HUES64 (cell line): ENCODE results near the gene PIP5K1B.
A peak's percentile ranks its signal among the peaks of the same experiment; 100 is the strongest.

Experiments
- H3K27ac ChIP-seq: 2 replicates; pipeline ENCODE4 v1.7.0; 2013; ENCODE audit warnings: low read depth, low read length, inconsistent platforms
- H3K27me3 ChIP-seq: 2 replicates; pipeline ENCODE4 v1.6.1; 2013; ENCODE audit warnings: mild to moderate bottlenecking, low read length; ENCODE audit not compliant: insufficient read depth
- H3K36me3 ChIP-seq: 2 replicates; pipeline ENCODE4 v1.6.1; 2013; ENCODE audit warnings: mild to moderate bottlenecking, low read length; ENCODE audit not compliant: insufficient read depth
- H3K4me1 ChIP-seq: 2 replicates; pipeline ENCODE4 v1.6.1; 2013; ENCODE audit warnings: mild to moderate bottlenecking, low read length, moderate library complexity; ENCODE audit not compliant: insufficient read depth
- H3K4me3 ChIP-seq: 2 replicates; pipeline ENCODE4 v1.5.1; 2013; ENCODE audit warnings: mild to moderate bottlenecking, low read length, moderate library complexity
- H3K9ac ChIP-seq: 2 replicates; pipeline ENCODE4 v1.6.1; 2013; ENCODE audit warnings: mild to moderate bottlenecking, low read depth, low read length
- H3K9me3 ChIP-seq: 2 replicates; pipeline ENCODE4 v1.6.1; 2013; ENCODE audit warnings: low read depth, low read length; ENCODE audit not compliant: insufficient read depth
- WGBS: fragments of 150-250, 120-280 bp; methylation state at CpG from one replicate; pipeline ENCODE4 v1.1.7; 2013; ENCODE audit warnings: missing lambda C conversion rate; 5-methylcytosine and 5-hydroxymethylcytosine counted together

The PIP5K1B gene

GRCh38 chr9:68998812-68999211 lies 293.8 kb downstream of the PIP5K1B start:
- Histone ChIP-seq H3K9me3 (no peaks in the 10 kb centered on the region), H3K4me3 (no peak overlapping the region), H3K27me3 (no peaks in the 10 kb centered on the region), H3K36me3 (no peaks in the 10 kb centered on the region), H3K27ac (no peak overlapping the region), H3K4me1 (peaks cover 25% of the 10 kb centered on the region), H3K9ac (no peak overlapping the region)
- 79% methylated on average over 5 of the region's 5 CpGs for WGBS

DNA sequence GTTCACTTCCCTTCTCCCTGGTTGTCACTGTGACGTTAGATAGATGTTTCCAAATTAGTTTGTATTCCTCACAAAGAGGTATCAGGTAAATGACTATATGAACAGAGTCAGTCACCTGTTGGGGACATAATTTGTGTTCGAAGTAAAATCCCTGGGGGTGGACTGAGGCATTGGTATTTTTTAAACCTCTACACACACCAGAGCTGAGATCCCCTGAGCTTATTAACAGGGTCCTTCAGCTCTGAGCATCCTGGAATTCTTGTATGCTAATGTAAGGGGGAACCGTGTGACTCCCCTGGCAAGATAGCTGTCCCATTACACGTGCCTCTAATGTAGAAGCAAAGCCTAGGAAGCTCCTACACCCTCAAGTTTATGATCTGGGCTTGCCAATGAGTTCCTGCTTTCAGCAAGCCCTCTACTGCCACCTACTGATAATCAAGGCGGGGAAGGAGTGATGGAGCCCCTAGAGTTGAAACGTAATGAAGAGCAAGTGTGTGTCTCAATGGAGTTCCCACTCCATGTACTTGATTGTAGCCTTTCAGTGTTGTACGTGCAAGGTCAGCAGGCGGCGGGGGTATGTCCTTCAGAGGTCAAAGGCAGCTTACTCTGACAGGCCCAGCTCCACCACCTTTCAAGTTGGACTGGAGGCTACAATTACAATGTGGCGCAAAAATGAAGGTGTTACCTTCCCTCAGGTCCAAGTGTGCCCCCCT lies 294.5 kb downstream of the PIP5K1B start:
- no peak overlapping the region for H3K27ac ChIP-seq
- WGBS, result 33% methylated on average over 10 of the region's 10 CpGs
- no peaks in the 10 kb centered on the region for H3K36me3 ChIP-seq
- H3K9me3 ChIP-seq, result no peaks in the 10 kb centered on the region
- no peaks in the 10 kb centered on the region for H3K27me3 ChIP-seq
- no peak overlapping the region for H3K4me3 ChIP-seq
- H3K4me1 ChIP-seq, result peaks cover 25% of the 10 kb centered on the region
- no peak overlapping the region for H3K9ac ChIP-seq

- Histone ChIP-seq H3K36me3 (no peaks in the 10 kb centered on the region), H3K9me3 (no peaks in the 10 kb centered on the region), H3K9ac (no peak overlapping the region), H3K27me3 (no peaks in the 10 kb centered on the region), H3K27ac (no peak overlapping the region), H3K4me3 (no peak overlapping the region), H3K4me1 (peaks cover 19% of the 10 kb centered on the region)
- 85% methylated on average over 7 of the region's 8 CpGs for WGBS
Observed at GRCh38 chr9:69001921-69002320, 296.9 kb downstream of the PIP5K1B start.

DNA sequence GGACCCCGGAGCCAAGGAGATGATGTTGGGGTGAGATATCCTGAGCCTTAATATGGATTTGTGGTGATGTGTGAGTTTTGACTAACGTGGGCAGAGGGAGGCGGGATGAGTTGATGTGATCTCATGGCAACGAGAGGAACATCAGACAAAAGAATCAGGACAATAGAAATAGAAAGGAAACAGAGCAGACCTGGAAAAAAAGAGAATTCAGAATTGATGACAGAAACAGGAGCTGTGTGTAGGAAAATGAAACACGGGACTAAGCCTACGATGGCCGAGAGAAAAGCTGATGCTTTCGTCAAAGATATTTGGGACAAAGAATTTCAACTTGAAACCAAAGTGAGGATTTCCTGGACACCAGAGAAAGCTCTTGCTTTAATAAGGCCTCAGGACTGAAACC lies 298.0 kb downstream of the PIP5K1B start:
- Histone ChIP-seq H3K9ac (no peak overlapping the region), H3K27me3 (no peaks in the 10 kb centered on the region), H3K4me3 (no peak overlapping the region), H3K36me3 (no peaks in the 10 kb centered on the region), H3K27ac (no peak overlapping the region), H3K9me3 (no peaks in the 10 kb centered on the region), H3K4me1 (peaks cover 8% of the 10 kb centered on the region; the same call in 1 of the 2 replicates)
- WGBS, result 82% methylated on average over 8 of the region's 8 CpGs

- no peak overlapping the region for H3K9ac ChIP-seq
- H3K4me1 ChIP-seq, result no peaks in the 10 kb centered on the region
- H3K27ac ChIP-seq, result no peak overlapping the region
- H3K27me3 ChIP-seq, result peaks cover 2% of the 10 kb centered on the region; the same call in 1 of the 2 replicates
- H3K36me3 ChIP-seq, result no peaks in the 10 kb centered on the region
- 90% methylated on average over 2 of the region's 2 CpGs for WGBS
- no peaks in the 10 kb centered on the region for H3K9me3 ChIP-seq
- no peak overlapping the region for H3K4me3 ChIP-seq
Observed at GRCh38 chr9:69004836-69005235, 299.8 kb downstream of the PIP5K1B start.

DNA sequence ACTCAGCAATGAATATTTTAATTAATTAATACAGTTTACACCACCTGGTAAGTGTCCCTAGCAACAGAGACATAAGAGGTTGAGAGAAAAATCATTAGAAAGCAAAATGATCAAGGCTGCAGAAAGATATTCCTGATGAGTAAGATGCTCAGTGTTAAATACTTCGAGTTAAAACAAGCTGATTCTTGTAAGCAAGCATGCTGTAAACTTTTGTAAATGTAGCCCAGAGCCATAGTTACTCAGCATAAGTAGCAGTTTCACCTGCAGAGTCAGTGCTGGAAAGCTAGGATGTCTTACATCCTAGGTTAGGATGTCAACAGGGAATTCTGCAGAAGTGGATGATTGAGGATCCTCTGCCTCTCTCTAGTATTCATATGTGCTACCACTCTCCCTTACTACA lies 304.7 kb downstream of the PIP5K1B start:
- Histone ChIP-seq H3K27me3 (peaks cover 2% of the 10 kb centered on the region; the same call in 1 of the 2 replicates), H3K4me3 (no peak overlapping the region), H3K9ac (no peak overlapping the region), H3K27ac (no peak overlapping the region), H3K36me3 (no peaks in the 10 kb centered on the region), H3K9me3 (0 out of 2 replicates have a peak, but pooled peaks cover 7% of the 10 kb centered on the region), H3K4me1 (no peaks in the 10 kb centered on the region)
- 90% methylated on average over 1 of the region's 1 CpG for WGBS

DNA sequence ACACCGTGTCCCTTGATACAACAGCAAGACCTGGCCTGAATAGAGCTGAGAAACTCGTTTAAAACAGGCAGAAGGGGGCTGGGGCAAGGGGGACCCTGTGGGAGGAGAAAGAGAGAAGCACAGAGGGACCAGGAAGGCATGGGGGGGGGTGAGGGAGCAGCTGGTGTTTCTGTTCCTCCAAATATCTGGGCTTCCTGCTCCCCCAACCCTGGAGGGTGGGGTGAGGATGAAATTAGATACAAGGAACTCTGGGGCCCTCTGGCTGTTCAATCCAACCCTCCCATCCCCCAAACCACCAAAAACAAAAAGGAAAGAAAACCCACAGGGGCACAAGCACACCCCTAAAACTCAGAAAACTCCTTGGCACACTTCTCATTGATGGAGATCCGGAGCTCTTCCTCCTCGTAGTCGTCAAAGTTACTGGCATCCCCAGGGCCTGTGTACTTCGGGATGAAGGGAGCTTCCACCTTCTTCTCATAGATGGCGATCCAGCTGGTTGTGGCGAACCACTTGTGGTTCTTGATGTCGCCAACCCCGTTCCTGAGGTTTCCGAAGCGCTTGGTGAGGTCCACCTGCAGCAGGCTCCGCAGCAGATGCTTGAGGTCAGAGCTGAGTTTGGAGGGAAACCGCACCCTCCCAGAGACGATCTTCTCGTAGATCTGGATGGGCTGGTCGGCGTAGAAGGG lies 307.8 kb downstream of the PIP5K1B start:
- H3K9ac ChIP-seq, result no peak overlapping the region
- 93% methylated on average over 18 of the region's 18 CpGs for WGBS
- H3K4me3 ChIP-seq, result no peak overlapping the region
- H3K4me1 ChIP-seq, result peaks cover 16% of the 10 kb centered on the region
- H3K9me3 ChIP-seq, result 0 out of 2 replicates have a peak, but pooled peaks cover 7% of the 10 kb centered on the region
- H3K27me3 ChIP-seq, result peaks cover 2% of the 10 kb centered on the region; the same call in 1 of the 2 replicates
- H3K27ac ChIP-seq, result no peak overlapping the region
- no peaks in the 10 kb centered on the region for H3K36me3 ChIP-seq

DNA sequence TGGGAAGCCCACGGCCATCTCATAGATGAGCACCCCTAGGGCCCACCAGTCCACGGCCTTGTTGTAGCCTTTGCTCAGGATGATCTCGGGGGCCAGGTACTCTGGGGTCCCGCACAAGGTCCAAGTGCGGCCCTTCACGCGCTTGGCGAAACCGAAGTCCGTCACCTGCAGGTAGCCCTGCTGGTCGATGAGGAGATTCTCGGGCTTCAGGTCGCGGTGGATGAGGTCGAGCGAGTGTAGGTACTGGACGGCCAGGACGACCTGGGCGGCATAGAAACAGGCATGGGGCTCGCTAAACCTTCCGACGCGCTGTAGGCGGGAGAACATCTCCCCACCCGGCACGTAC lies 308.3 kb downstream of the PIP5K1B start:
- Histone ChIP-seq H3K27me3 (peaks cover 2% of the 10 kb centered on the region; the same call in 1 of the 2 replicates), H3K9me3 (0 out of 2 replicates have a peak, but pooled peaks cover 7% of the 10 kb centered on the region), H3K36me3 (no peaks in the 10 kb centered on the region), H3K9ac (no peak overlapping the region), H3K27ac (no peak overlapping the region), H3K4me3 (no peak overlapping the region), H3K4me1 (peaks cover 16% of the 10 kb centered on the region)
- whole genome bisulfite sequencing, result 96% methylated on average over 26 of the region's 26 CpGs

DNA sequence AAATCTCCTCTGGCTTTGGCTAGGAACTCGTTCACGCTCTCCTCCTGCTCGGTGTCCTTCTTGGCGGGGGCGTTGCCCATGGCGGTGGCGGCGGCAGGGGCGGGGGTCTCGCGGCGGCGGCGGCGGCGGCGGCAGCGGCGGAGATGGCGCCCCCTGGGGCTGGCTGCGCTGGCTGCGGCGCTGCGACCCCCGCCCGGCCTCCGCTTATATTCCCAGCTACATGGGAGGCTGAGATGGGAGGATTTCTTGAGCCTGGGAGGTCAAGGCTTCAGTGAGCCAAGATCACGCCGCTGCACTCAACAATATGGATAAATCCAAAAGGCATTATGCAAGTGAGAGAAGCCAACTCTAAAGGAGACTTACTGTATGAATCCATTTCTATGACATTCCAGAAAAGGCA lies 309.0 kb downstream of the PIP5K1B start, which contains the start of gene PRKACG:
TSS of gene PRKACG (minus strand) at position 101 of the 400 bp plus-strand sequence. CDS start at position 80, 21 bp downstream.
- Histone ChIP-seq H3K9ac (no peak within 1 kb of the TSS), H3K4me1 (peaks cover 16% of the 10 kb centered on the region), H3K4me3 (no peak within 1 kb of the TSS), H3K27me3 (peaks cover 2% of the 10 kb centered on the region; the same call in 1 of the 2 replicates), H3K36me3 (no peaks in the 10 kb centered on the region), H3K27ac (no peak within 1 kb of the TSS), H3K9me3 (0 out of 2 replicates have a peak, but pooled peaks cover 7% of the 10 kb centered on the region)
- 96% methylated on average over 29 of the region's 29 CpGs for WGBS

DNA sequence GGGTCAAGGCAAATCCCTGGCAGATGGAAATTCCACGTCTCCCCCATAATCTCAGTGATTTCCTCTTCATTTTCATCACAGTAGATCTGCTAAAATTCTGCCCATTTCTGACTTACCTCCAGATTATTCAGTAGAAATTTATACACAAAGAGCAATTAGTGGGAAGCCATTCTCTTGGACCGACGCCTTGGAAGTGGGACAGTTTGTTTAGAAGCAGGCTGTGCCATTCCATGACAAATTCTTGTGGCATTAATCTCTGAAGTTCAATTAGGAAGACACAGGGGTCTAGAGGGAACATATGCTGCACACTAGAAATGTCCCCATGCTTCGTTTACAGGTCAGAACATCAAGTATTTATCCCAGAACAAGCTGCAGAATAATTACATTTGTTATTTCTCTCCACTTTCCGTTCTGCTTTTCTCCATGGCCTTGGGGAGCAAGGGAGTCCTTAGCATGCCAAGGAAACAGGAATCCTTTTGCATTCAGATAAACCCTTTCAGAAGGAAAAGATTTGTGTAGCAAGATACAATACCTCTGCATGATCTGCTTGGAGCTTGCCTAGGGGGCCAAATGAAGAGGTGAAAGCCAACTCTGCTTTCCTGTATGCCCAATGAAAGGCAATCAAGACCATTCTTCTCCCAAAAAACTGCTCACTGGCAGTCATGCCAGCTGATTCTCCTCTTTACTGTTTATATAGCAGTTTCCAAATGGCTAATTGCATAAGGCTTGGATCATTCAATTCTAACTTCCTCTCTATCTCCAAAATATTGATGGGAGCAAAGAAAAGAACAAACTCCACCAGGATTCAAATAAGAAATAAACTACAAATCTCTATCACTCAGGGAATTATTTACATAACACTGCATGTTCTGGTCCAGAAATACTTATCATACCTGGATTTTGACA lies 311.4 kb downstream of the PIP5K1B start:
- no peak overlapping the region for H3K9ac ChIP-seq
- peak overlapping the region; percentile 28; the same call in 1 of the 2 replicates for H3K27ac ChIP-seq
- 74% methylated on average over 5 of the region's 5 CpGs for whole genome bisulfite sequencing
- H3K27me3 ChIP-seq, result no peaks in the 10 kb centered on the region
- H3K4me1 ChIP-seq, result peaks cover 16% of the 10 kb centered on the region
- H3K4me3 ChIP-seq, result no peak overlapping the region
- H3K36me3 ChIP-seq, result no peaks in the 10 kb centered on the region
- 0 out of 2 replicates have a peak, but pooled peaks cover 7% of the 10 kb centered on the region for H3K9me3 ChIP-seq
